GM19240 (cell line): Measurements from ENCODE around the gene DNAH17.

Source experiments
- DNase-seq: peaks from one replicate; pipeline ENCODE4 v3.0.0; 2011; ENCODE audit warnings: low spot score; ENCODE audit not compliant: insufficient read length

Gene DNAH17, protein sequence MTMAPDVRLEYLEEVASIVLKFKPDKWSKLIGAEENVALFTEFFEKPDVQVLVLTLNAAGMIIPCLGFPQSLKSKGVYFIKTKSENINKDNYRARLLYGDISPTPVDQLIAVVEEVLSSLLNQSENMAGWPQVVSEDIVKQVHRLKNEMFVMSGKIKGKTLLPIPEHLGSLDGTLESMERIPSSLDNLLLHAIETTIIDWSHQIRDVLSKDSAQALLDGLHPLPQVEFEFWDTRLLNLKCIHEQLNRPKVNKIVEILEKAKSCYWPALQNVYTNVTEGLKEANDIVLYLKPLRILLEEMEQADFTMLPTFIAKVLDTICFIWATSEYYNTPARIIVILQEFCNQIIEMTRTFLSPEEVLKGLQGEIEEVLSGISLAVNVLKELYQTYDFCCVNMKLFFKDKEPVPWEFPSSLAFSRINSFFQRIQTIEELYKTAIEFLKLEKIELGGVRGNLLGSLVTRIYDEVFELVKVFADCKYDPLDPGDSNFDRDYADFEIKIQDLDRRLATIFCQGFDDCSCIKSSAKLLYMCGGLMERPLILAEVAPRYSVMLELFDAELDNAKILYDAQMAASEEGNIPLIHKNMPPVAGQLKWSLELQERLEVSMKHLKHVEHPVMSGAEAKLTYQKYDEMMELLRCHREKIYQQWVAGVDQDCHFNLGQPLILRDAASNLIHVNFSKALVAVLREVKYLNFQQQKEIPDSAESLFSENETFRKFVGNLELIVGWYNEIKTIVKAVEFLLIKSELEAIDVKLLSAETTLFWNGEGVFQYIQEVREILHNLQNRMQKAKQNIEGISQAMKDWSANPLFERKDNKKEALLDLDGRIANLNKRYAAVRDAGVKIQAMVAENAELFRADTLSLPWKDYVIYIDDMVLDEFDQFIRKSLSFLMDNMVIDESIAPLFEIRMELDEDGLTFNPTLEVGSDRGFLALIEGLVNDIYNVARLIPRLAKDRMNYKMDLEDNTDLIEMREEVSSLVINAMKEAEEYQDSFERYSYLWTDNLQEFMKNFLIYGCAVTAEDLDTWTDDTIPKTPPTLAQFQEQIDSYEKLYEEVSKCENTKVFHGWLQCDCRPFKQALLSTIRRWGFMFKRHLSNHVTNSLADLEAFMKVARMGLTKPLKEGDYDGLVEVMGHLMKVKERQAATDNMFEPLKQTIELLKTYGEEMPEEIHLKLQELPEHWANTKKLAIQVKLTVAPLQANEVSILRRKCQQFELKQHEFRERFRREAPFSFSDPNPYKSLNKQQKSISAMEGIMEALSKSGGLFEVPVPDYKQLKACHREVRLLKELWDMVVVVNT (N-terminal part only)

DNA sequence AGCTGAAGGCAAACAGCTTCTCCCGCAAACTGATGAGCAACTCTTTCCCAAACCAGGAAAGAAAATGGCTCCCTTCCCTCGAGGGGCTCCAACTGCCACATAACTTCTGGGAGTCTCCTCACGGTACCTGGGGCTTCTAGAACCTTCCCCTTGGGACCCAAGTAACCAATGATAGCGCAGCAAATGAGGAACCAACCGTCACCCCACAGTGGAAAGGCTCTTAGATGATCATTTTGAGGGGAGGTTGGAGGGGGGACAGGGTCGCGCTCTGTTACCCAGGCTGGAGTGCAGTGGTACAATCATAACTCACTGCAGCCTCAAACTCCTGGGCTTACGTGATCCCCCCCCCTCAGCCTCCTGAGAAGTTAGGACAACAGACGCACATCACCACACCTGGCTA, at the start of gene DNAH17:
Gene DNAH17, minus strand, starts transcription at position 101 of the 400 bp plus-strand sequence. CDS start 2,339 bp downstream, outside the sequence.
- DNase-seq: no peak

DNA sequence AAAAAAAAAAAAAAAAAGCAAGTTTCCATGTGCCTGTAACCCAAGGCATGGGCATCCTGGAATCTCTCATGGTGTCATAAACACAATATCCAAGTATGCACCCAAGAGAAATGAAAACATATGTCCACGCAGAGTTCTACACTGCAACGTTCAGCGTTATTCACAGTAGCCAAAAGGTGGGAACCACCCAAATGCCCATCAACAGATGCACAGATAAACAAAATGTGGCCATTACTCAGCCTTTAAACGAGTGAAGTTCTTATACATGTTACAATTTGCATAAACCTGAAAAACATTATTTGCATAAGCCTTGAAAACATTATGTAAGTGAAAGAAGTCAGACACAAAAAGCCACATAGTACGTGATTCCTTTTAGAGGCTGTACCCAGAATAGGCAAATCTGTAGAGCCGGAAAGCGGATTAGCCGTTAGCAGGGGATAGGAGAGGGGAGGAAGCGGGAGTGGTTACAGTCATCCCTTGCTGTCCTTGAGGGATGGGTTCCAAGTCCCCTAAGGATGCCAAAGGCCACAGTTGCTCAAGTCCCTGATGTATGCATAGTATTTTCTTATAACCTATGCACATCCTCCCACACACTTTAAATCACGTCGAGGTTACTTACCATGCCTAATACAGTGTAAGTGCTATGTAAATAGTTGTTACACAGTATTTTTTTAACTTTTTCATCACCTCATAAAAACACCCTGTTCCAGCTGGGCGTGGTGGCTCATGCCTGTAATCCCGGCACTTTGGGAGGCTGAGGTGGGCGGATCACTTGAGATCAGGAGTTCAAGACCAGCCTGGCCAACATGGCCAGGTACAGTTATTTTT, 47.3 kb upstream of the DNAH17 start:
- DNase-seq: no peak

DNA sequence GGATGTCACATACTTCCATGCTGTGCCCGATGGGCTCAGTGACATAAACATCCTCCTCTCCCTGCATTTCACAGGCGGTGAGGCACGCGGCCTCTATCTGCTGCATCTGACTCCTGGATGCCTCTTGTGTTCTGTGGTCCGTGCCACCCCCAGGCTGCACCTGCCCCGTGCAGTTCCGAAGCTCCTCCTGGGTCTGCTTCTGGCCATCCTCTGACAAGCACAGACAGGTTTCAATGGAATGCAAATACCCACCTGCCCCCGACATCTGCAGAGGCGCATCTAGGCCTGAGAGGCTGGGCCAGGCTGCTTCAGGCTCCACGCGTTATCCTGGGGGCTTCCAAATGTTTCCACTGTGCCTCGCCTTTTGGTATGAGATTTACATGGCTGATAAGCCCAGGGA, 46.3 kb upstream of the DNAH17 start:
- DNase-seq: no peak

DNA sequence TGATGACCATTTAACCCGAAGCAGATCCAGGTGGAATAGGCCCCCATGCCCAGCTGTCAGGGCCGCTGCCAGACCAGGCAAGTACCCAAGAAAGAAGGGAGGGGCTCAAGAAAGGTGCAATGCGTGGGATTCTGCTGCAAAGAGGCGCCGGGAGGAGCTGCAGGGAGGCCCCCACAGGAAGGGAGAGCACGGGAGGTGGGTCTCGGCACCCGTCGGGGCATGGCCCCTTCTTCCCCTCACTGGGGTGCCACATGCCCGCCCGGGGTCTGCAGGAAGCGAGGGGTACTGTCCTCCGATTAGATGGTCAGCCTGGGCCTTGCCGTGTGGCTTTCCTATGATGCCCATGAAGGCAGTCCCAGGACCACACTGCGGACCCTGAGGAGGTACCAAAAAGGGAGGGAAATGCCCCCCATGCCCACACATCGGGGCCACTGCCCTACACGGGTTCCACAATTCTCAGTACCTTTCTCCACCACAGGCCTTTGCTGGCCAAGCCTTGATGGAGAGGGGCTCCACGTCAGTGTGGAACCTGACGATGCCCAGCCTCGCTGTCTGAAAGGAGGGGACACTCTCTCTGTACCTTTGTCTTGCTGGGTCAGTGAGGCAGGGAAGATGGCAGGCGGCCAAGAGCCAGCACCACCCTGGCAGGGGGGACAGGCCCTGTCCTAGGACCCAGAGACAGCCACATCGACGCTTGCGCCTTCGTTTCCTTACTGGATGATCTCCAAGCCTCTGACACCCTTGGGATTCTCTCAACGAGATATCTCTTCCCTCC, 45.5 kb upstream of the DNAH17 start:
- no peak for DNase-seq

DNA sequence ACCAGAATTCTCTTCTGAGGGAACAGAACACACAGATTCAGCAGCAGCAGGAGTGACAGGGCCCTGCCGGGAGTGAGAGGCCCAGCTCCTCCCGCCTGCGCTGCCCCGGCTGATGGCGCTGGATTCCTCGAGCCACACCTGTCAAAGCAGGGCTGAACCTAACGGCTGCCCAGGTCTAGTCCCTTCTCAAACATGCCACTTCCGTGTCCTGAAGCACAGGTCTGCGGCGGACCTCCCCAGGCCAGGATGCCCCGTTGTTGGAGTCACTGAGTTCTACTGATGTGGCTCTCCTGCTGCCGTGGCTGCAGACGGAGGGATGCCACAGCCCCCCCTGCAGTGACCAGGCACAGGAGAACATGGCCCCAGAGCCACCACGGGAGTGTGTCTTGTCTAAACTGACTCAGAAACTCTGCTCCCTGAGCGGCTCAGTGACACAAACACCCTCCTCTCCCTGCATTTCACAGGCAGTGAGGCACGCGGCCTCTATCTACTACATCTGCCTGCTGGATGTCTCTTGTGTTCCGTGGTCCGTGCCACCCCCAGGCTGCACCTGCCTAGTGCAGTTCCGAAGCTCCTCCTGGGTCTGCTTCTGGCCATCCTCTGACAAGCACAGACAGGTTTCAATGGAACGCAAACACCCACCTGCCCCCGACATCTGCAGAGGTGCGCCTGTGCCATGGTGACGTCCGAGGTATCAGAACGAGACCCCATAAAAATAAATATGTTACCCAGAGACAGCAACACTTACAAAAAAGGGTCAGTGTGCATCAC, 44.7 kb upstream of the DNAH17 start:
- DNase-seq: no peak

DNA sequence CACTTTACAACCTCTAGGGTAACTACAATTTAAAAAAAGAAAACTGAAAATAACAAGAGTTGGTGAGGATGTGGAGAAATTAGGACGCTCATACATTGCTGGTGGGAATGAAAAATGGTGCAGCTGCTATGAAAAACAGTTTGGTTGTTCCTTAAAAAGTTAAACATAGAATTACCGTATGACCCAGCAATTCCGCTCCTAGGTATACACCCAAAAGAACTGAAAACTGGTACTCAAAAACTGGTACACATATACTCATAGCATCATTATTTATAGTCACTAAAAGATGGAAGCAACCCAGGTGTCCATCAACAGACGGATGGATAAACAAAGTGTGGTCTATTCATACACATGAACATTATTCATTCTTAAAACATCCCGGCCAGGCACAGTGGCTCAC, 42.9 kb upstream of the DNAH17 start:
- DNase-seq: no peak

DNA sequence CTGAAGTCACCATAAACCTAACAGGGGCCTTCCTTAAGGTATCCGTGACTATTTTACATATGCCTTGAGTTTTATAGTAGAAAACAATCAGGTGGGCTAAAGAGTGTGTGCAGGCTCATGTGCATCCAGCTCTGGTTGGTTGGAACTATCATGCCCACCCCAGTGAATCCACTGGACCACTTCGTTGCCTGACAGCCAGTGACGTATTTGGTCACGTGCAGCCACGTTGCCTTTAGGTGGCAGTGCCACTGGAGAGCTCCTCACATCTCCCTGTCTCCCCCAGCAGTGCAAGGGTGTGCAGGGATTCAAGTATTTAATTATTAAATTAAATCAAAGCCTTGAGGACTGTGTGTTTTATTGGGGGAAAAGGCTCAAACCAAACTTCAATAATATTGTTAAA, 42.1 kb upstream of the DNAH17 start:
- no peak for DNase-seq

DNA sequence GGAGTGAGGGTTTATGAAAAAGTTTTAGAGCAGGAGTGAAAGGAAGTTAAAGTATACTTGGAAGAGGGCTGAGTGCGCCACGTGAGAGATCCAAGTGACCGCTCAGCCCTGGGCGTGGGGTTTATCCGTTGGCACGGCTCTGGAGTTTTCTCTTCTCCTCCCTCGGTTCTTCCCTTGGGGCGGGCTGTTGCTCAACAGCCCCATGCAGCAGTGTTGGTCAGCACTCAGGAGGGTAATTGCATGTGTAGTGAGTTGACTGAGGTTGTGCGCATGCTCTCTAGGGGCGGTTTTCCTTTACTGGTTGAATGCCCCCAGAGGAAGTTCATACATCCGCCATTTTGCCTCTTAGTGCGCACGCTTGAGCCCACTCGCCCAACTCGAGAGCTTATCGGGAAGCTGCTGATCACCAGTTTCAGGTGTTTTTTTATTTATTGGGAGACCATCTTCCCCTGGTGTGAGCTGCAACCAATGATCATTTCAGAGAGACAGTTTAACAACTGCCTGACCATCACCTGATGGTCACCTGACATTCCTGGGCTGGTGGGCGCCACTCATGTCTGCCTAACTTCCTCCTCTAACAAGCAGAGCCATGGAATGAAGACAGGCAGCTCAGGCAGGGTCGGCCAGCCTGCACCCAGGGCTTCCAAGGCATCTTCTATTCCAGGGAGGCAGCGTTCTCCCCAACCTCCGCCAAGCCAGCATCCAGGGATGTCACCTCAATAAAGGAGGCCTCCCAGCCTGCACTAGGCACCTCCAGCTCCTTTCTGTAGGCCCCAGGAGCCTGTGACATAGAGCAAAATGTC, 41.3 kb upstream of the DNAH17 start:
- DNase-seq: no peak

DNA sequence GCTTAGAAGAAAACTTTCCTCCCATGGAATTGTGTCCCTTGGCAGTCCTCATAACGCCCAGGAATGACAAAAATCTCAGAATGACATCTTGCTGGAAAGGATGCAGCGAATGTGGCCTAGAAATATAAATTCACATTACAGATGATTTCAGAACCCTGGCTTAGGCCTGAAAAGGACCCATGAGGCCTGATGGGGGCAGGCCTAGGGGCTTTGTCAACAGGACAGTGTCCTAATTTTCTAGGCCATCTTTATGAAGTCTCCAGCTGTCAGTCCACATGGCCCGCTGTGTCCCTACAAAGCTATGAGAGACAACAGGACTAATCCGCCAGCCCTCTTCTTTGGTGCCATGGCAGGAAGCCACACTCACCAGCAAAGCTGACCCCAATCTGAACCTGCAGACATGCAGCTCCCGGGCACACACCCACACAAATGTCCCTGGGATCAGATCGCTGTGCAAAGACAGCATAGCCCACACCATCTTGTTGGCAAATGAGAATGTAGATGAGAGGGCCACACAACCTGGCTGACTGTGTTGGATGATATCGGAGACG, 40.4 kb upstream of the DNAH17 start:
- no peak for DNase-seq

DNA sequence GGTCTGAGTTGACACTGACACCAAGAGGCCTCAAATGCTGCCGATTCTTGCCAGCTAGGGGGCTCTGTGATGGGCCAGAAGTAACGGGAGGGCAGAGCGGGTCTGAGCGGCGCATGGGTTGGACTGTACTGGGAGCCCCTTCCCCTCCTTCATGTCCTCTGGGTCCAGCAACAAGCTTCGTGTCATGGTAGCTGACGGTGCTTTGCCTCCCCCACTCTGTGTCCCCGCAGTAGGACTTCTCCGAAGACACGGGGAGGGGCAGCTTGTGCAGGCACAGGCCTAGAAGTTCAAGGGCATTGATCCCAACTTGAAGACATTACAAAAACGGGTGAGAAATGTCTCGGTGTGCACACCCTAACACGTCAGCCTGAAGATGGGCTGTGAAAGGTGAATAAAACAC, 39.8 kb upstream of the DNAH17 start:
- DNase-seq: no peak

DNA sequence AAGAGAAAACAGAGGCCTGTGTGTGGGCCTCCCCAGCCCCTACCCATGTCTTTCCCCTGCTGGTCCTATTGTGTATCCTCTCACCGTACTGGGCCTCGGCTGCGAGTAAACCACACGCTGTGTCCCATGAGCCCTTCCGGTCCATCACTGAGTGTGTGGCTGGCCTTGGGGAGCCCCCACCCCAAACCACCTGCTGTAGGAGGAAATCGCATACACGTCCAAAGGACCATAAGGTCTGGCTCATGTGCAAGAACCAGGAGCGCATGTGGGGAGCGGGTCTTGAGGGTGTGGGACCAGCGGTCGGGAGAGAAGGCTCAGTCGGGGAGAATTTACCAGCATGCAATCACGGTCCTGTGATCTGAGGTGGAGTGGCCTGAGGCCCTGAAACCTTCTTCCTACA, 38.4 kb upstream of the DNAH17 start:
- DNase-seq: no peak

DNA sequence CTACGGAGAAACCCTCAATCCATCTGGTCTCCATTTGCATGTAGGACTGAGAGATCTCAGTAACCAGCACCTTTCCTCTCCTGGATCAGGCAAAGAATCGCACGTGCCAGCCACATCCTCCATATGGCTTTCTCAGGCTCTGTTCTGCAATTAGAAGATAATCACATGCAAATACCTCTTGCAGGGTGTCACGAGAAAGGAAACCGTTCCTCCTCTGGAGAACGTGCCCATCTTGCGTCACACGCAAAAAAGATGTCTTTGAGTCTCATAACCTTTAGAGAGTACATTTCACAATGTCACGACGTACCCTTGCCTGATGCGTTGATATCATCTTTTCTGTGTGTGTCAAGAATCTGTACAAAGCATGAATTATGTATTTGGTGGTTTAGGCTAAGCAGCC, 36.2 kb upstream of the DNAH17 start:
- DNase-seq: no peak

DNA sequence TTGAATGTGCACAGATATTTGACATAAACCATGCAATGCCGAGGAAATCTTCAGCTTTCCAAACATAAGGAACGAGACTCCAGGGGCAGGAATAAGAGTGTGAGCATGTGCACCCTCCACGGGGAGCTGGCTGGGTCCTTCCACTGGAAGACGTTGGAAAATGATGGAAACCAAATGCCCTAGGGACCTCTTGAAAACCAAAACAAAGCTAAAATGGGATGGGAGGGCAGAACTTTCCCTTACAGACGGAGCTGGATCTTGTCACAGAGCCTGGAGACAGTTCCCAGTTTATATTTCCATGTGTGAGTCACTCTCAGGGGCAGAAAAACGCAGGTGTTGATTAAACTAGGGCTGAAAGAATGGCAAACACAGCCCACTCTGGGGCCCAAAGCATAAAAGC, 34.4 kb upstream of the DNAH17 start:
- no peak for DNase-seq

DNA sequence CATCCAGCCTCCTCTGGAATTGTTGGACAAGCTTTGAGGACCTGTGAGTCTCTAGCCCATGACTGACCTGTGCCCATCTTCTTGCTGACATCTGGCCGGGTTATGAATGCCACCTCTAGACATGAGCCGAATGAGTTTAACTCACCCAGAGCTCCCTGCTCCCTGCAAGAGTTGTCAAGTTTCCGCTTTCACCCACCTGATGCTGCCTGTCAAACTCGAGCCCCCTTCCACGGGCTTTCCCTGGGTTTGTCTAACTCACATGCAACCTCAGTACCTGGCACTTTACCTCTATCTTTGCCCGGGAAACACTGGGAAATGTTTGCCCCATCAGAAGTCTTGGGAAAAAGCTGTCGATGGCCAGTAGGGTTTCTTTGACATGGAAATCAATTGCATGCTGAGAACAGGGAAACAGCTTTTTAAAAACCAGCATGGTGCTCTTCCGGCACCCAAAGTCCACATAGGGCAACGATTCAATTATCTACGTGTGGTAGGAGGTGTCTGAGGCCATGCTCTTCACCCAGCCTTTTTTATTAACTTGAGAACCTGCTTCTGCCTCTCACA, 33.8 kb upstream of the DNAH17 start:
- no peak for DNase-seq

DNA sequence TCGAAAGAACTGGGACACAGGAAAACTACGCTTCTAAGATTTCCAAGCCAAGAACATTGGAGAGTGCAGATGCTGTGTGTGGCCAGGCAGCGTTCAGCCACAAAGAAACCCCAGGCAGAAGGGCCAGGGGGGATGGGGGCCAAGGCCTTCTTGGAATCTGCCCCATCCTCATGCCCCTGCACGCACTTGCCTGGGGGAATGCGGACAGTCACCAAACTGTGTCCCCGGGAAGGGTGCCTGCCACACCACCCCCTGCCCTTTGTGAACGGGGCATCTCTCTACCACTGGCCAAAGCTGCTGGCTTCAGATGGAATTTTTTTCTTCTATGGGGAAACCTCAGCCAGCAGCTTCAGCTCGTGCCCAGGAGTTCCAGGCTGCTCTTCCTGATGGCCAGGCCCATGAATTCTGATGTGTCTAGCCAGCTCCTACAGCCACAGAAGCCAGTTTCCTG, 32.0 kb upstream of the DNAH17 start:
- no peak for DNase-seq

DNA sequence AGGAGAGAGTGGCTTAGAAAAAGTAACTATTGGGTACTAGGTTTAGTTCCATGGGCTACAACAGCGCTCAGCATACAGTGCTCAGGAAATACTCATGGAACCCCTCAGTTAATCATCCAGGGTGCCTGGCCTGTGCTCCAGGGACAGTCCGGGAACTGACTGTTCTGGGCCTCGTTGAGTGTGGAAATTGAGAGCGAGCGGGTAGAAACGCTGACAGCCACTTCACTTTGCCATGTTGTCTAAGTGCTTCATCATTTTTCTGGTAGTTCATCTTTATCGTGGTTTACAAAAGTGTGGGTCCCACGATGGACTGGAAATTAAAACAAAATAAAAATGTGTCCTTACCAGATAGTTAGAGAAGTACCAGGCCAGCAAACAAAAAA, 31.6 kb upstream of the DNAH17 start:
- DNase-seq: no peak

DNA sequence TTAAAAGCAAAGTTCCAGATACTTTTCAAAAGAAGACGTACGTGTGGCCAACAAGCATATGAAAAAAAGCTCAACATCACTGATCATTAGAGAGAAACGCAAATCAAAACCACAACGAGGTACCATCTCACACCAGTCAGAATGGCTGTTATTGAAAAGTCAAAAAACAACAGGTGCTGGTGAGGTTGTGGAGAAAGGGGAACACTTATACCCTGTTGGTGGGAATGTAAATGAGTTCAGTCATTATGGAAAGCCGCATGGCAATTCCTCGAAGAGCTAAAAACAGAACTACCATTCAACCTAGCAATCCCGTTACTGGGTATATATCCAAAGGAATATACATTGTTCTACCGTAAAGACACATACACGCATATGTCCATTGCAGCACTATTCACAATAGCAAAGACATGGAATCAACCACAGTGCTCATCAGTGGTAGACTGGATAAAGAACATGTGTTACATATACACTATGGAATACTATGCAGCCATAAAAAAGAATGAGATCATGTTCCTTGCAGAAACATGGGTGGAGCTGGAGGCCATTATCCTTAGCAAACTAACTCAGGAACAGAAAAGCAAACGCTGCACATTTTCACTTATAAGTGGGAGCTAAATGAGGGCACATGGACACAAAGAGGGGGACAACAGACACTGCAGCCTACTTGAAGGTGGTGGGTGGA, 31.1 kb upstream of the DNAH17 start:
- DNase-seq: no peak
